Adrenal gland (tissue), 12 donors: ENCODE measurements around the gene AQP1. TPM values are rescaled to one million over a fixed set of nuclear protein-coding genes. Genes with fewer than 3 reads are reported as not detected.

ENCODE experiments used
- DNase-seq, 7 donors: peaks; one replicate each; pipeline ENCODE4 v3.0.0-alpha.2; 2019 to 2020
- H3K27ac ChIP-seq, 5 donors: fragments of 200-600 bp; sonication (generic) in 4 of 5; 1 replicate in 3 of 5; 2 replicates in 2 of 5; pipeline versions ENCODE4 v1.5.1 to v1.8.0; 2016 to 2020; ENCODE audit warnings: mild to moderate bottlenecking in 1 of 5
- H3K27me3 ChIP-seq: fragments of 200-600 bp; 2 replicates; pipeline ENCODE4 v1.8.0; 2021
- H3K36me3 ChIP-seq, 2 donors: fragments of 200-600 bp; replicated peaks in 1 of 2; 1 replicate in 1 of 2; 2 replicates in 1 of 2; pipeline versions ENCODE4 v1.5.1 to v1.8.0; 2018 to 2022
- H3K4me1 ChIP-seq, 2 donors: fragments of 200-600 bp; replicated peaks in 1 of 2; 1 replicate in 1 of 2; 2 replicates in 1 of 2; pipeline versions ENCODE4 v1.5.1 to v1.8.0; 2018 to 2021
- H3K4me3 ChIP-seq, 4 donors: fragments of 200-600 bp; sonication (generic) in 3 of 4; one replicate each; pipeline ENCODE4 v1.5.1; 2016 to 2018
- H3K9me3 ChIP-seq, 3 donors: fragments of 200-600 bp; sonication (generic) in 1 of 3; replicated peaks in 1 of 3; 1 replicate in 2 of 3; 2 replicates in 1 of 3; pipeline versions ENCODE4 v1.5.1 to v1.8.0; 2016 to 2021
- CTCF ChIP-seq, 6 experiments: fragments of 450-650 bp in 4 of 6; fragments of 200-600 bp in 2 of 6; sonication (generic) in 1 of 6; IDR thresholded peaks; 1 replicate in 5 of 6; 2 replicates in 1 of 6; pipeline versions ENCODE4 v1.5.1 to v1.8.0; 2016 to 2021; ENCODE audit warnings: antibody characterized with exemption in 6 of 6, mild to moderate bottlenecking in 2 of 6, moderate library complexity in 1 of 6
- POLR2A ChIP-seq, 2 donors: fragments of 450-650 bp; IDR thresholded peaks; one replicate each; pipeline ENCODE4 v1.6.1; 2017; ENCODE audit warnings: antibody characterized with exemption in 2 of 2, mild to moderate bottlenecking in 2 of 2, moderate library complexity in 1 of 2
- WGBS, 4 donors: extraction: QIAGEN DNeasy Blood & Tissue Kit in 2 of 4; methylation state at CpG; one replicate each; pipeline versions ENCODE4 v1.1.5 to v1.1.7; 2013 to 2017; 5-methylcytosine and 5-hydroxymethylcytosine counted together
- intact Hi-C, 2 donors: fragments of 100-400 bp; cut with DNase I; formaldehyde crosslinking; loops; one replicate each; pipeline versions ENCODE4 v1.14.1 to v1.15.0; 2022 to 2023
- polyA plus RNA-seq, 3 donors: library from polyadenylated mRNA; stranded (reverse); fragments of 200-250 nt in 2 of 3; fragments of 350-450 nt in 1 of 3; fragmentation: Illumina TruSeq in 1 of 3; extraction: RNeasy Lipid Tissue Mini Kit (QIAGEN cat#74804) in 1 of 3; gene quantifications; one replicate each; pipeline ENCODE4 v1.2.3, GENCODE V29; 2013 to 2014
- total RNA-seq, 9 donors: library from RNA; depleted of rRNA in 4 of 9; stranded (reverse); fragments of >200 nt in 4 of 9; fragments of 120-200 nt in 1 of 9; fragmentation: NEBNext Ultra II Directional in 1 of 9; extraction: Animal tissue kit (Norgen Biotek cat#: 25700) in 1 of 9; gene quantifications; one replicate each; pipeline versions ENCODE4 v1.1.0 to v1.2.4, GENCODE V29; 2013 to 2023
- donor health status: healthy with polysubstance abuse.
- donor health status: Bipolar disorder and iron deficiency.
- donor health status: DM: yes; HTN: yes; CAD: no.
- donor health status: DM: no; HTN: no; CAD: no.
- donor health status: DM: no; HTN: no; CAD: no.
- donor health status: DM: yes; HTN: yes; CAD: no.

Gene AQP1
- total and polyA plus RNA-seq, 12 donors = 7.6 to 77.4 (median 40.5) TPM

- H3K27me3 ChIP-seq = no peaks in the 10 kb centered on the region
- no peak for DNase-seq
- H3K9me3 ChIP-seq = no peaks in the 10 kb centered on the region
- H3K36me3 ChIP-seq = no peaks in the 10 kb centered on the region
- no peak overlapping the region for H3K27ac ChIP-seq
- H3K4me3 ChIP-seq = no peak overlapping the region
- TF ChIP-seq POLR2A (IDR thresholded peaks at IDR 0.05) = no peak
- no peak for TF ChIP-seq CTCF (IDR thresholded peaks at IDR 0.05)
- intact Hi-C loops = no loop called here
- H3K4me1 ChIP-seq = no peaks in the 10 kb centered on the region
- WGBS, 4 donors = 66 to 72% (median 70%) methylated on average over 14 of the region's 14 CpGs
Measured at GRCh38 chr7:30879139-30880124, 32.2 kb upstream of the AQP1 start.

GRCh38 chr7:30880125-30880720, 31.4 kb upstream of the AQP1 start:
- H3K4me1 ChIP-seq = no peaks in the 10 kb centered on the region
- H3K27ac ChIP-seq = no peak overlapping the region
- no peak overlapping the region for H3K4me3 ChIP-seq
- TF ChIP-seq CTCF (IDR thresholded peaks at IDR 0.05) = no peak
- TF ChIP-seq POLR2A (IDR thresholded peaks at IDR 0.05) = no peak
- intact Hi-C loops = no loop called here
- no peaks in the 10 kb centered on the region for H3K9me3 ChIP-seq
- 68 to 80% (median 78%) methylated on average over 7 to 12 of the region's 12 CpGs for WGBS, 4 donors
- no peaks in the 10 kb centered on the region for H3K36me3 ChIP-seq
- no peaks in the 10 kb centered on the region for H3K27me3 ChIP-seq
- DNase-seq = no peak

- TF ChIP-seq CTCF (IDR thresholded peaks at IDR 0.05) (no peak), POLR2A (IDR thresholded peaks at IDR 0.05) (no peak)
- no peak for DNase-seq
- H3K36me3 ChIP-seq = no peaks in the 10 kb centered on the region
- H3K4me3 ChIP-seq = no peak overlapping the region
- no peaks in the 10 kb centered on the region for H3K9me3 ChIP-seq
- H3K27me3 ChIP-seq = no peaks in the 10 kb centered on the region
- H3K4me1 ChIP-seq = no peaks in the 10 kb centered on the region
- H3K27ac ChIP-seq = no peak overlapping the region
- 89 to 100% (median 98%) methylated on average over 2 to 4 of the region's 4 CpGs for whole genome bisulfite sequencing, 4 donors
- intact Hi-C loops = no loop called here
Measured at GRCh38 chr7:30880941-30881340, 30.7 kb upstream of the AQP1 start.

- Histone ChIP-seq H3K4me1 (no peaks in the 10 kb centered on the region), H3K36me3 (no peaks in the 10 kb centered on the region), H3K9me3 (no peaks in the 10 kb centered on the region), H3K27ac (no peak overlapping the region), H3K27me3 (no peaks in the 10 kb centered on the region), H3K4me3 (no peak overlapping the region)
- WGBS, 4 donors = 91 to 96% (median 94%) methylated on average over 7 of the region's 7 CpGs
- no peak for DNase-seq
- TF ChIP-seq POLR2A (IDR thresholded peaks at IDR 0.05) (no peak), CTCF (IDR thresholded peaks at IDR 0.05) (no peak)
- intact Hi-C loops = no loop called here
Measured at GRCh38 chr7:30881448-30881847, 30.2 kb upstream of the AQP1 start.
